Activated CD4-positive, alpha-beta T cell treated with anti-CD3 and anti-CD28 coated beads for 4 hours (primary cell): ENCODE data around the gene SLC12A8.

Experiments
- DNase-seq, 2 donors: peaks; one replicate each; pipeline ENCODE4 v3.0.0-alpha.2; 2020

The SLC12A8 gene

DNA sequence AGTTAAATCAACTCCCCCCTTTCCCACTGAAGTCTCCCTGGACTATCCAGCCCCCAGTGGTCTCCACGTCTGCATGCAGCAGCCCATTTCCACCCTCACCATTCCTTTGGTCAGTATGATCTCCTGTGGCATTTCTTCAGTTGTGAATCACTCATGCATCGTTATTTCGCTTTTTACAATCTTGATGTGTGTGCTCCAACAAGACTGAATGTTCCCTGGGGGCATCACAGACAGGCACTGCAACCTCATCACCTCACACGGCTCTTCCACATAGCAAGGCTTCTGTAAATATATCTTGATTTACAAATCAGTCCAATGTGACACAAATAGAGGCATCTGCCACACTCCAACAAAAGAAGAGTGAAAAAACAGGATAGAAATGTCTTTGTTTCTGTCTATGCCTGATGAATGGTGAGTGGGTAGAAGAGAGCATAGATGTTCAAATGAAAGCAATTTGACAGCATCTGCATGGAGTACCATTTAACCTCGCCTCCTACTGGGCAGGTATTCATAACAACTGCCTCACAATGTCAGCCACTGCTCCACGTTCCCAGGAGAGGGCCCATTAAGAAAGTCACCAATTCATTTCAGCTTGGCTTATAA, 162.0 kb downstream of the SLC12A8 start:
- no peak for DNase-seq

DNA sequence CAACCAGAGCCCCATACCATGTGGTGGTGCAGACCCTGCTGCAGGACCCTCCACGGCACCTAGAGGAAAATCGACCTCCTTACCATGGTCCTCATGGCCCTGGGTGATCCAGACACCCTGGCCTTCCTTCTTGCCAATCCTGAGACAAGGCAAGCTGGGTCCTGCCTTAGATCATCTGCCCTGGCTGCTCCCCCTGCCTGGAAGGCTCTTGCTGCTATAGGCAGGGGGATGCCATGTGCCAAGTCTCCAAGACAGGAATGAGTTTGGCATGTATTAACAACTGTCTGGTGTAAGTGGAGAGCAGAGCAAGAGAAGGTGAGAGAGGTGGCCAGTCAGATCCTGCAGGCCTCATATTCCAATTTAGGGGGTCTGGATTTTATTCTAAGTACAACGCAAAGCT, 164.3 kb downstream of the SLC12A8 start:
- no peak for DNase-seq

DNA sequence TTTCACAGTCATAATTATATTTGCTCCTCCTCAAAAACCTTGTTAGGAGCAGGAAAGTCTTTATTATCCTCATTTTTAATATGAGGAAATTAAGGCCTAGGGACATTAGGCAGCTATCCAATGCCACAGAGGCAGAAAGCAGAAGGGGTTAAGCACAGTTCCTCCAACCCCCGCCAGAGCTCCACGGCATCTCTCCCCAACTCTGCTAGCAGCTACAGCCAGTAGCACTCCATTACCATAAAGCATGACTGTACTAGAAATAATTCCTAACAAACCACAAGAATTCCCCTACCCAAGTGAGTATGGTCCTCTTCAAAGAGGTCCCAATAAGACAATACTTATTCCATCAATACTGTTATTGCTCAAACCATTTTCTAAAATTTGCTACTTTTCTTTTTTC, 166.6 kb downstream of the SLC12A8 start:
- DNase-seq, result no peak

GRCh38 chr3:125045194-125045593, 167.4 kb downstream of the SLC12A8 start:
- no peak for DNase-seq

DNA sequence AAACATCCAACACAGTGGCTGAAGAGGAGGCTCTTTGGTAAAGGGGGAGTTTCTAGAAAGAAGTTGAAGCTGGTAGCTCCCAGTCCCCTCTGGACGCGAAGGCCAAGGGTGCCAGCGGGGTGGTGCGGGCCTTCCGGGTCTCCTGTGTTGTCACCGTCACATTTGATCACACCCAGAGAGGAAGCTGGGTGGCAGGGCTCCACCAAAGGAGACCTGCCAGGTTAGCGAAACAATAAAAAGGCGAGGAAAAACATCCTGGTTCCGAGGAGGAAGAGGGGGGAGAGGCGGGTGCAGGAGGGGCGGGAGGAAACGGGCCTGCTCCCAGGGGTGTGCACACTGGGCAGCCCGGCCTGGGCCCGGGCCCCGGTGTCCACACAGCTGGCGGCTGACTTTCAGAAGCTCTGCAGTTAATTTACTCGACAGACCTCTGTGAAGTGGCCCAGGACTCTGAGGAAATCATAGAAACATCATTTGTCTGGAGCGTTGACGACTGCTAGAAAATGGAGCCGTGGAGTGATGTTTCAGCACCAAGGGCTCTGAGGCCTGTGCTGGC, 168.9 kb downstream of the SLC12A8 start:
- DNase-seq, result no peak

DNA sequence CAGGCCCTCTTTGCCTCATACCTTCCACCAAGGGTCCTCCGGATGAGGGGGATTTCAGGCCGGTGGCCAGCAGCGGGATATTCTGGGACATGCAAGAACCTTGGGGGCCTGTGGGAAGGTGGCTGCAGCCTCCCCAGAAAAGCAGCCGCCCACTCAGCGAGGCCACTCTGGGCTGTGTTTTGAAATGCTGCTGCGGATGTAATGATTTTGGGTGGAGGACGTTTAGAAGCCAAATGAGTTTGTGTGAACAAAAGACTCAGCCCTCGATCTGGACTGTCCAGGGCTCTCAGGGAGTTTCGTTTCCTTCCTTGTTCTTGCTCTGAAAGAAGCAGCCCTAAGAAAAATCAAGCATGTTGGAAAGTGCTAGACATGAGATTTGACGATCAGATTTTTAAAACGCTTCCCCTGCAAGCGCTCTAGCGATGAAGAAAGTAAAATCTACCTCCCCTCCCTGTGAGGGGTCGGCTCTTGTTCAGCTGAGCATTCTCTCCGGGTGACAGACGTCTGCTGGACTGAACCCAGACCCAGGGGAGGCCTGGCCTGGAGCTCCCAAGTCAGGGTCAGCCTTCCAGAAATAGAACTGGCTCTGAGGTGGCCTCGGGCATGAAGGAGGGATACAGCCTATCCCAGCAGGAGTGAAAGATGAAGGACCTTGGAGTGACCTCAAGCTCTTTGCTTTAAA, 169.7 kb downstream of the SLC12A8 start:
- DNase-seq, result no peak

GRCh38 chr3:125039131-125040100, 173.1 kb downstream of the SLC12A8 start:
- no peak for DNase-seq

DNA sequence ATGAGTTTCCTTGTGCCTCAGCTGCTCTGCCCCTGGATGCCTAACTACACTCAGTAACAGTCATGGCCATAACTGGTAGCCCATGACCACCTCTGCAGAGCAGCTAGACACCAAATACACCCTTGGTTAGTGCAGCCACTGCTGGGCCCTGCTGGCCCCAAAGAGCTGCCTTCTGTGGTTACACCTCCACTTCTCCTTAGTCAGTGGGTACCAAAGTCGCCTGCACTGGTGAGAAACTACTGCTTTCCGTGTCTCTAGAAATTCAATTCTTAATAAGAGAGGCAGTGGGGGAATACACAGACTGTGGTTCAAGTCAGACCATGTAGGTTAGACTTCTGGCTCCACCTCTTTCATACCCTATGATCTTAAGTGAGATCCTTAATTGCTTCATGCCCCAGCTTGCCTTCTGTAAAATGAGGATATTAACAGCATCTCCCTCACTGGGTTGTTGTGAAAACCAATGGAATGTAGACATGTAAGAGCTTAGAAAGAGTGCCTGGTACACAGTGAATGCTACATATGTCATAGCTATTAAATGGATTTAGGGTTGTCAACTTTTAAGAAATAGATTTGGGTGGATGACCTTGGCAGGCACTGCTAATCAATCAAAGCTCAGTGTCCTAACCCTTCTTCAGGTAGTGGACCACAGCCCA, 174.9 kb downstream of the SLC12A8 start:
- DNase-seq, result no peak

DNA sequence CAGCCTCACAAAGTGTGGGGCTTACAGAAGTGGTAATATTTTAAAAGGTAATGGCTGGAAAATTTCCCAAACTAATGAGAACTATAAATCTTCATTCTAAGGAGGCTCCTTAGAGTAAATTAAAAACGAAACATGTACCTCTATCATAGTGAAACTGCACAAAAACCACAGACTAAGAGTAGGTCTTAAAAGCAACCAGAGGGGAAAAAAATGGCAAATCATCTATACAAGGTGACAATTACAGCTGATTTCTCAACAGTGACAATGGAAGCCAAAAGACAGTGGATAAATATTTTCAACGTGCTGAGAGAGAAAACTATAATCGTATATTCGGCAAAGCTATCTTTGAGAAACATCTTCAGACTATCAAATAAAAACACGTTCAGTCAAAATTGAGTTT, 177.3 kb downstream of the SLC12A8 start:
- DNase-seq, result no peak

GRCh38 chr3:125033616-125034015, 178.9 kb downstream of the SLC12A8 start:
- DNase-seq, result no peak

DNA sequence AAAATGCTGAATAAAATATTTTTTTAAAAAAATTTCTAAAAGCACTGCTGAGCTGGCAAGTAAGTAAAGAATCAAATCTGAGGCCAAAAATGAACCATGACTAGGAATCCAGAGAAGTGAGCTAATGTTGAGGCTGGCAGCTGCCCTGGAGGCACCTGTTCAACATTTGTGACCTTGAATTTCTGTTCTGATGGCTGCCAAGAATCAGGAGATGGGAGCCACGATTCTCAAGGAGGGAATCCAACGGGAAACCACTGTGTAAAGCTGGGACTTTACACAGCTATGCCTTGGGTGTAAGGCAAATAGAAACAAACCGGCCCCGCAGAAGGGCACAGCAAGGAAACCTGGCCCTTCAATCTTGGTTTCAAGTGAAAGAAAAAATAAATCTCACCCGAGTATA, 179.4 kb downstream of the SLC12A8 start:
- no peak for DNase-seq

DNA sequence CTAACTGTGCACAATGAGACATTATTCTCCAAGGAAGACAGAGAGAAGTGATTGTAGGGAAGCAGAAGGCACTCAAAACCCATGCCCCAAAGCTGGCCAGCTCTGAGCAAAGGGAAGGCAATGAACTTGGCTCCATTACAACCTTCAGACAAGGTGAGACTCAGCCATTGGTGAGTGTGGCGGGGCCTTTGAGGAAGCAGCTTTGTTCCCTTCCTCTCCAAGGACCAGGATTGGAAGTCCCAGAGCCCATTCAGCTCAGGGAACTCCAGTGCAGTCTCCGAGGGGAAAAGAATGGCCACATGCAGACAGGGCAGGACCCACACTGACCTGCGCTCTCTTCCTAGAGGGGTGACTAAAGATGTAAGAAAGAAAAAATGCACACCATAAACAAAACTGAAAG, 179.9 kb downstream of the SLC12A8 start:
- DNase-seq, result no peak
